ENCODE data around the gene KRT72.

Gene KRT72

GRCh38 chr12:52573743-52574142 is 27.5 kb downstream of the KRT72 start, which contains the start of gene KRT74:
Gene KRT74 (minus strand): TSS chr12:52573843. CDS start chr12:52573777, 66 bp downstream.
- no peak for DNase-seq

GRCh38 chr12:52573306-52573705 is 28.0 kb downstream of the KRT72 start:
- no peak for DNase-seq

DNA sequence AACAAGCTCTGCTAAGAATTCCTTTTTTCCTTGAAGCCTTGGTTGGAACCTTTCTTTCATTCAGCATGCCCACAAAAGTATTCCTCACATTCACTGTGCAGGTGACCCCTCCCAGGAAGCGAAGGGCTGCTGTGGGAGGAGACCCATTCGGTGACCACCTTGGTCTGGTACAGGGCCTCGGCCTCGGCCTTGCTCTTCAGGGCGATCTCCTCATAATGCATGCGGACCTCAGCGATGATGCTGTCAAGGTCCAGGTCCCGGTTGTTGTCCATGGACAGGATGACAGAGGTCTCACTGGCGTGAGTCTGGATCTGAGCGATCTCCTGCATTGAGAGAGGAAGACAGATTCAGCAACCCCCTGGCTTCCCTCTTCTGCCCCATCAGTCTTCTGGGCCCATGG is 30.8 kb downstream of the KRT72 start:
- DNase-seq, result no peak

DNA sequence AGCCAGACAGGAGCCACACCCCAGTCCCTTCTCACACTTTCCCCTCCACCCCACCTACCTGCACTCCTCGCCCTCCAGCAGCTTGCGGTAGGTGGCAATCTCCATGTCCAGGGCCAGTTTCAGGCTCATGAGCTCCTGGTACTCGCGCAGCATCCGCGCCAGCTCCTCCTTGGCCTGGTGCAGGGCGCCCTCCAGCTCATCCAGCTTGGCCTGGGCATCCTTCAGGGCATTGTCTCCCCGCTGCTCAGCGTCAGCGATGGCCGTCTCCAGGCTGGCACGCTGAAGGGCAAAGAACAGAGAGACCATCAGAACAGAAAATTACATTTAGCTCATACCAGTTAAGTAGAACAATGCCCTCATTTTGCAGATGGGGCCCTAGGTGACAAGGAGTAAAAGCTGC is 33.2 kb downstream of the KRT72 start:
- DNase-seq, result no peak

DNA sequence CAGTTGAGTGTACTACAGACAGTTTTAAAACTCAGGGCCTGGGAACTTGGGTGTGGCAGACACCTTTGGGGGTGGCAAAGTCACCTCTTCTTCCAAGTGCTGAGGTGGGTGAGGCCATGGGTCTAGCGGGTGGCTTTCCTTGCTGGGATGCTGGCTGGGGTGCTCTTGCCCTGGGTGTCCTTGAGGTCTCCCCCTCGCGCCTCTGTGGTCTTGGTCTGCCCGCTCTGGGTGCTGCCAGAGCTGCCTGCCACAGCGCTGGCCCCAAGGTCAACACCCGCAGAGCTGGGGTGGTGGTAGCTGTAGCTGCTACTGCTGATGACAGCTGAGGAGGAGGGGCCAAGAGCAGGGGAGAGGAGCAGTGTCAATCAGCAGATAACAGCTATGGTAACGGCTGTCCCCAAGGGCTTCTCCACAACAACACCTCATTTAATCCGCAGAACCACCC is 34.4 kb downstream of the KRT72 start:
- DNase-seq, result no peak

DNA sequence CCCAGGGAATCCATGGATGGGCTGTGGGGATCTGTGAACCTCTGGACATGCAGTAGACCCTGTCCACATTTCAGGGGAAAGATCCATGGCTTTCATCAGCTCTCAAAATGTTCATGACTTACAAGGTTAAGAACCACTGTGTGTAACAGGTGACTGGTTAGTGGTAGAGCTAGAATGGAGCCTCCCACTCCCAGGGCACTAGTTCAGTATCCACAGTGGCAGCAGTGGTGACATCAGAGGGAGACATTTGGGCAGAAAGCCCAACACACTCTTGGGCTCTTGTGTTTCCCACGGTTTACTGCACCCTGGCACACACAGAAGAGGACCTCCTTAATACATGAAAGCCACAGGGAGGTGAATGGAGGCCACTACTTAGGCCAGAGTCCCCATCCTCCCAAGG is 36.7 kb downstream of the KRT72 start:
- DNase-seq, result no peak

- DNase-seq, result no peak
These were observed 39.3 kb downstream of the KRT72 start for GRCh38 chr12:52561880-52562449.

- DNase-seq, result no peak
These were observed 41.3 kb downstream of the KRT72 start for GRCh38 chr12:52559979-52560378.

- DNase-seq, result no peak
These were observed 42.4 kb downstream of the KRT72 start for GRCh38 chr12:52558781-52559445.

- no peak for DNase-seq
These were observed 43.8 kb downstream of the KRT72 start for GRCh38 chr12:52557476-52557875.

DNA sequence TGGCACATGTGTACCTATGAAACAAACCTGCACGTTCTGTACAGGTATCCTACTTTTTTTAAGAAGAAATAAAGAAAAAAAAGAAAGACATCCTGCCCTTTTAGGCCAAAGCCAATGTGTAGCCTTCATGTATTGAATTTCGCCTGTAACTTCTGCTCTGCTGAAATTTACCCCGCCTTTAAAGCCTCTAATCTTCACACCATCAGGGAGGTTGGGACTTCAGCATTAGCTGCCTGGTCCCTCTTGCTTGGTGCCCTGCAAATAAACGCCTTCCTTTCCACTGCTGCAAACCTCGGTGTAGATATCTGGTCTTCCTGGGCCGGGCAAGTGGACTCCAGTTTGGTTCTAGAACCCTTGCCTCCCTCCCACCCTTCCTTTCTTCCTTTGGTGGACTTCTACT is 45.7 kb downstream of the KRT72 start:
- DNase-seq, result no peak

GRCh38 chr12:52552681-52553195 is 48.5 kb downstream of the KRT72 start, which contains the start of gene KRT71:
Gene KRT71 (minus strand): TSS chr12:52553145. CDS start chr12:52553077, 68 bp downstream.
- no peak for DNase-seq

DNA sequence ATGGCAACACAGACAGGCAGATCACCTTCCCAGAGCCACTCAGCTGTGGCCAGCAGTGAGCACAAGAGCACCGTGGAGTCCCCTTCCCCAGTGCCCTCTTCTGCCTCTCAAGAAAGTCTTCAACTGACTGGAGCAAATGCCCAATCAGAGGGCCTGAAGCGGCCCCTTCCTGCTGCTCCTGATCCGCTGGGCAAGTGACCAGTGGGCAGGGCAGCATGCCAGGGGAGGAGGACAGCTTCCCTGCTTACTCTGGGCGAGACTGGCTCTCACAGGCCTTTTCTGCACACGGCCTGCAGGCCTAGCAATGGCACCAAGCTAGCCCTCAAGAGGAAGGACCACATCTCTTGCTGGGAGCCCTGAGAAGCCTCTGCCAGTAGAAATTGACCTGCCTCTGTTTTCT is 49.2 kb downstream of the KRT72 start:
- no peak for DNase-seq

- no peak for DNase-seq
These were observed 49.9 kb downstream of the KRT72 start for GRCh38 chr12:52551216-52551865.

DNA sequence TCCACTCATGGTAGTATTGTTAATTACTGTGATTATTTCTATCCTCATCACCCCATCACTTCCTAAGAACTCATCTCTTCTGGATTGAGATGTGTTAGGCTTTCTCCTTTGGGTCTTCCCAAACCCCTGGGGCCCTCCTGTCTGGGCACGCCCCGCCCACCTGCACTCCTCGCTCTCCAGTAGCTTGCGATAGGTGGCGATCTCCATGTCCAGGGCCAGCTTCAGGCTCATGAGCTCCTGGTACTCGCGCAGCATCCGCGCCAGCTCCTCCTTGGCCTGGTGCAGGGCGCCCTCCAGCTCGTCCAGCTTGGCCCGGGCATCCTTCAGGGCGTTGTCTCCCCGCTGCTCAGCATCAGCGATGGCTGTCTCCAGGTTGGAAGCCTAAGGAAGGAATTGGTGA is 55.1 kb downstream of the KRT72 start:
- no peak for DNase-seq

DNA sequence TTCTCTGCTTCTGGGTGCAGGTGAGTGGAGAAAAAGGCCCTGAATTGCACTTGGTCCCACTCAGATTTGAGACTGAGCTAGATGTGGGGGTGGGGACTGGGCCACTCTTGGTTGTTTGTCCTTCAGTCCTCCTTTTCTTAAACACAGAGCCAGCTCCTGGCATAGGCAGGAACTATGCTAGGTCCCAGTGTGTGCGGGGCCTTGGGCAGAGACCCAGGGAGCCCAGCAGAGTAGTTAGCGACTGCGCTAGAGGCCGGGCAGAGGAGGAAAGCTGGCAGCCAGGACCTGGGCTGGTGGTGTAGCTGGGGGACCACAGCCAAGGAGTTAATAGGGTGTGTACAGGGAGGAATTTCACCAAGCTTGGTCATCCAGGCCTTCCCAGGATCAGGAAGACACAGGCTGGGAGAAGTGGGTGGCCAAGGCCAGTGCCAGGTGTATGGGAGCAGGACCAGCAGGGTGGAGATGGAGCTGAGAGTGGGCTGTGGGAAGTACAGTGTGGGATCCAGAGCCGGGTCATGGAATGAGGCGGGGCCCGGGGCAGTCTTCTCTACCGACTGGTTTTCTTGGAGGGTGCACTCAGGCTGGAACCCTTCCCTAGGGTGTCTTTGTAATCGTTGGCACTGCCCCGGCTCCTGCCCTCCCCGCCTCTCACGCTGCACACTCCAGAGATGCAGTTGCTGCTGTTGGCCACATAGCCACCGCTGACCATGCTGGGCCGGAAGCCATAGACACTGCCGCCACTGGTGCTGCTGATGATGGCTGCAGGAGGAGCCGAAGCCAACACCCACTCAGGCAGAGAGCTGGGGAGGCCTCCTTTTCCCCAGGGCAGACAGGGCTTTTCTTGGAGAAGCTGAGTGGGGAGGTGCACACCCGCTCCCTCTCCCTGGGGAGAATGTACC is 57.0 kb downstream of the KRT72 start:
- no peak for DNase-seq

DNA sequence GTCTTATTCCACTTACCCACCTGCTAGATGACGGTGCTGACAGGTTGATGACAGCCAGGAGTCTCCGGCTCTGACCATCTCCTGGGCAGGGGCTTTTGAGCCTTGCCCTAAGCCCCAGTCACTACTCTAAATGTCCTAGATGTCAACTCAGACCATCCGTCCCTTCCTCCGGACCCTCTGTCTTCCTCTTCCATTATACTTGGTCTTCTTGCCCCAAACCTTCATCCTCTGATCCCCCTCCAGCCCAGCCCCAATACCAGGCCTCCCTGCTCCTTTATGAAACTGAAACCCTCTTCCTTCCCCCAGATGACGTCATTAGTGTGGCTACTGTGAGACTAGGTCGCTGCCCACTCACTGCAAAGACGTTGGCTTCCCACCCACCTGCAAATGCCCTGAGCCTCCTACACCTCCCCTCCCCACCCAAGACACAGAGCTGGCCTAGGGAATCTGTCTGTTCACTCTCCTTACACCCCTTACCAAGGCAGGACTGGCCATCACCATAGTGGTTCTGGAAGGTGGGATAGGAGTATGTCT is 58.4 kb downstream of the KRT72 start:
- DNase-seq, result no peak

DNA sequence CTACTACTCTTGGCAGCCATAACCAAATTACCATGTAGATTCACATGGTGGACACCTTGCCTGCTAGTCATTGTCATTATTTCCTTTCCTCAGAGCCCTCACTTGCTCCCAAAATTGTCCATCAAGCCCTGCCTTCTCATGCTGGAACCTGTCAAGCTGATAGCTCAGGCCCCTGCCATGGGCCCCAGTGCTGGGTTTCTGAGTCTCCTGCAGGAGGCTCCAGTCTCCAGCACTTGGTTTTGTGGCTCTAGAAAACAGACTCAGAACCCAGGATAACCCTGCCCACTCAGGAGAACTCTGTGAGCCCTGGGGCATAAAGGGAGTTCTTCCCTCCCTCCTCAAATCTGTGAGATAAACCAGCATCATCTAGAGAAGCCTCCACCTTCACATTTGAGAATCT is 59.1 kb downstream of the KRT72 start:
- no peak for DNase-seq

DNA sequence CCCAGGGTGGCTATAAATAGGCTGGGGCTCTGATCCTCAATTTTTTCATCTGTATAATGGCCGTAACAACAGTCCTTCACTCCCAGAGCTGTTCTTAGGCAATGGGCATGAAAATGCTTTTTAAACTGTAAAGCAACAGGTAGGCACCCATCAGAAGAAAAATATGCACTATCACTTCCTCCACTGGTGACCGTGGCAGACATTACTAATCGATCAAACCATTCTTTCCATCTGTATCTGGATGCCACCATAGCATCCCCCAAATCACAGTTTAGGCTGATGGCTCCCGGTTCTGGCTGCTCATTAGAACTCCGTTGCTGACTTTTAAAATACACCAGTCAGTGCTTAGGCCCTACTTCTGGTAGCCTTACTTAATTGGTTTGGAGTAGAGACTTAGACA is 59.6 kb downstream of the KRT72 start:
- DNase-seq, result no peak

DNA sequence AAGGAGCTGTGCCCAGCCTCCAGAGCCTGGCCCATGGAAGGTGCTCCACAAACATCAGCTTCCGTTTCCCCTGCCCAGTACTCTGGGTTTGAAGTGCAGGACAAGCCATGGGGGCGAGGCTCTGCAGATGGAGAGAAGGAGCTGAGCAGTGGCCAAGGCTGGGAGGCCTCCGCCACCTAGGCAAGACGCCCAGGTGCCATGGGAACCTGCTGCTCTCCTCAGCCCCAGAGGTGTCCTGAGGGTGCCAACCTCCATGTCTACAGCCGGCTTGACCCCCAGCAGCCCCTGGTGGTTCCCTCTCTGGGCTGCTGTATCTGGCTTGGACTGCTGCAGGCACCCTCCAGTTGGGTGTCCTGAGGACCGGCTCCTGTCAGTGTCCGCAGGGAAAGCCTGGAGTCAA is 60.7 kb downstream of the KRT72 start:
- no peak for DNase-seq

GRCh38 chr12:52539821-52540173 is 61.5 kb downstream of the KRT72 start:
- DNase-seq, result no peak

DNA sequence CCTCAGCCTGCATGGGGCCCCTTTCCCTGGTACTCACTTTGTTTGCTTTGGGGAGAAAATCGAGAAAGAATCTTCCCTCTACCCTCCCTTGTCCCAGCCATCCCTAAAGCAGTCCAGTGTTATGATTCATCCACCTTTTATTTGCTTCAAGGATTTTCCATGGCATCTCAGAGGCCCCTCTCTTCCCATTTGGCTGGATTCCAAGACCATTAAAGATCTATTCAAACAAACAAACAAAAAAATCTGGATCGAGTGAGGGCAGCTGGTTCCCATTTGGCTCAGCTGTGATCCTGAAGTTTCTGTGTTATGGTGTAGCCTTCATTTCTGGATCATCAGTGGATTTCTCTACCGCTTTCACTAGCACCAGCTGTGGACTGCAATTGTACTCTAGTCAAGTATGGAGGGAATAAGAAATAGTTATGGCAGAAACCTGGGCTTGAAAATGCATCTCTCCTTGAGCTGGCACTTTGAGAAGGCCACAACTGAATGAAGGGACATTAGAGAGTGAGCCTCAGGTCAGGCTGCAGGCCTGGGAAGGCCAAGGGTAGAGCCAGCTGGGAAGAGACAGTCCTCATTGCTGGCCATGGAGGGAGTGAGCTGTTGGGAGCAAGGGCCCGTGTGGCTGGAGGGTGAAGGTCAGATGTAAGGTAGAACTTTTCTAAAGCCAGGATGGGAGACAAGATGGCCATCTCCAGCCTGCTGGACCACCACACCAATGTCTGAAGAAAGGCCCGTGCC is 62.0 kb downstream of the KRT72 start:
- DNase-seq, result peak; percentile 7

All from SHP77 treated with DMSO at 0.1 percent for 48 hours (cell line).